Prostate gland (tissue), 2 donors: ENCODE data around the gene ZCCHC10. TPM values are rescaled to one million over a fixed set of nuclear protein-coding genes. Genes with fewer than 3 reads are reported as not detected.
"Not testable (repeated sequence)": the region's sequence is repeated elsewhere in the genome, so short reads cannot be mapped to it uniquely, and the experiment has no call there.

Experiments used
- DNase-seq: peaks from one replicate; pipeline ENCODE4 v3.0.0-alpha.2; 2019; ENCODE audit warnings: low spot score
- H3K27ac ChIP-seq, 2 donors: fragments of 200-600 bp; sonication (generic); 2 replicates each; pipeline ENCODE4 v1.5.1; 2017 to 2019
- H3K27me3 ChIP-seq: fragments of 200-600 bp; sonication (generic); replicated peaks from 2 replicates; pipeline ENCODE4 v1.5.1; 2019; ENCODE audit not compliant: insufficient read depth
- H3K36me3 ChIP-seq, 2 donors: fragments of 200-600 bp; sonication (generic); 1 replicate in 1 of 2; 2 replicates in 1 of 2; pipeline versions ENCODE4 v1.5.1 to v1.8.1; 2017 to 2019
- H3K4me1 ChIP-seq: fragments of 200-600 bp; sonication (generic); replicated peaks from 2 replicates; pipeline ENCODE4 v1.5.1; 2019
- H3K4me3 ChIP-seq, 2 donors: fragments of 200-600 bp; sonication (generic); 2 replicates each; pipeline ENCODE4 v1.5.1; 2017 to 2019
- H3K9me3 ChIP-seq: fragments of 200-600 bp; sonication (generic); 2 replicates; pipeline ENCODE4 v1.5.1; 2017
- CTCF ChIP-seq, 4 experiments: fragments of 200-600 bp in 2 of 4; fragments of 450-650 bp in 2 of 4; sonication (generic) in 2 of 4; IDR thresholded peaks; 1 replicate in 3 of 4; 2 replicates in 1 of 4; pipeline ENCODE4 v1.5.1; 2016 to 2019; ENCODE audit warnings: antibody characterized with exemption in 4 of 4, mild to moderate bottlenecking in 2 of 4, moderate library complexity in 2 of 4
- POLR2A ChIP-seq: fragments of 450-650 bp; IDR thresholded peaks from one replicate; pipeline ENCODE4 v1.6.1; 2016; ENCODE audit warnings: antibody characterized with exemption, mild to moderate bottlenecking
- POLR2AphosphoS5 ChIP-seq: sonication (generic); formaldehyde crosslinking; IDR thresholded peaks from one replicate; pipeline ENCODE4 v1.6.1; 2017; ENCODE audit warnings: antibody characterized with exemption
- WGBS: methylation state at CpG from one replicate; pipeline ENCODE4 v1.1.5; 2018; 5-methylcytosine and 5-hydroxymethylcytosine counted together
- intact Hi-C: fragments of 100-400 bp; cut with DNase I; formaldehyde crosslinking; loops from one replicate; pipeline ENCODE4 v1.14.2; 2022
- total RNA-seq, 2 donors: library from RNA; depleted of rRNA; stranded (reverse); fragments of >200 nt; gene quantifications; one replicate each; pipeline ENCODE4 v1.1.0, GENCODE V29; 2016

The ZCCHC10 gene
- total RNA-seq, 2 donors from 2014 or later, result 7.8 to 10.5 TPM

DNA sequence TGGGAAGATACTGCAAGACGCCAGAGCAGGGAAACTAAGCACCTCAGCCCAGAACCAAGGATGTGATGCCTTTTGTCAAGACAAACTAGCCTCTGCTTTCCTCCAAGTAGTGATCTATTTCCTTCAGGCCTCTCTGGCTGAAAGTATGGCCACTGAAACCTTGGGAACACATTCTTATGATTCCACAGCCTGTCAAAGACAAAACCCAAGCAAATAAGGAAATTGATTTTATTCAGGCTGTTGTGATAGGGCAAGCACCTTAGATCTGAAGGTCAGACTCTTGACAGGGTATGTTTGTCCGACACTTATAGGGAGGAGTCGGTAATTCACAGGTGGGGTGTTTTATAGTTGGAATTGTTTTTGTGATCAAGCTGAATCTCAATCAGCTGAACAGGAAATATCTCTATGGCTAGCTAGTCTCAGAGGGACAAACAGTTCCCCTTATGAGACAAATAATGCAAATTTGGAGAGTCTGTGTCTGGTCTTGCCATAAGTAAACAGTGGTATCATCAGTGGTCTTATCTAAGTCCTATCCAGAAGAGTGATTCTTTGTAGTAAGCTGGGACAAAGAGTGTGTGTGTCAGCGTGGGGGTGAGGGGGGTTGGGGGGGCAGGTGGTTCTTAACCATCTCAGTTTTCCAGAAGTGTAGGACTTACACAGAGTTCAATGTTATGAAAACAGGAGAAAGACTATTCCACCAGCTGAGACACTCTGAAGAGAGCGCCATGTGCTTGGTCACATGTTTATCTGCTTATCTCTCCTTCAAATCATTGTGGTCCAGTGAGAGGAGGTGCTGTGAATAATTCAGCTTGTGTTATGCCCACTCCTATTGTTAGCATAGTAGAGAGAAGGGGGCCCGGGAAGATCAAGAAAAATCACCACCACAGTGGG is 6.7 kb upstream of the ZCCHC10 start:
- 44% methylated on average over 6 of the region's 6 CpGs for WGBS
- DNase-seq, result no peak
- intact Hi-C loops, result no loop called here
- H3K4me1 ChIP-seq, result no peaks in the 10 kb centered on the region
- no peak overlapping the region for H3K27ac ChIP-seq
- no peak for TF ChIP-seq CTCF (IDR thresholded peaks at IDR 0.05)
- TF ChIP-seq POLR2AphosphoS5, result no peak
- no peak for TF ChIP-seq POLR2A
- H3K27me3 ChIP-seq, result no peaks in the 10 kb centered on the region
- no peak overlapping the region for H3K4me3 ChIP-seq
- no peaks in the 10 kb centered on the region for H3K36me3 ChIP-seq
- no peaks in the 10 kb centered on the region for H3K9me3 ChIP-seq

DNA sequence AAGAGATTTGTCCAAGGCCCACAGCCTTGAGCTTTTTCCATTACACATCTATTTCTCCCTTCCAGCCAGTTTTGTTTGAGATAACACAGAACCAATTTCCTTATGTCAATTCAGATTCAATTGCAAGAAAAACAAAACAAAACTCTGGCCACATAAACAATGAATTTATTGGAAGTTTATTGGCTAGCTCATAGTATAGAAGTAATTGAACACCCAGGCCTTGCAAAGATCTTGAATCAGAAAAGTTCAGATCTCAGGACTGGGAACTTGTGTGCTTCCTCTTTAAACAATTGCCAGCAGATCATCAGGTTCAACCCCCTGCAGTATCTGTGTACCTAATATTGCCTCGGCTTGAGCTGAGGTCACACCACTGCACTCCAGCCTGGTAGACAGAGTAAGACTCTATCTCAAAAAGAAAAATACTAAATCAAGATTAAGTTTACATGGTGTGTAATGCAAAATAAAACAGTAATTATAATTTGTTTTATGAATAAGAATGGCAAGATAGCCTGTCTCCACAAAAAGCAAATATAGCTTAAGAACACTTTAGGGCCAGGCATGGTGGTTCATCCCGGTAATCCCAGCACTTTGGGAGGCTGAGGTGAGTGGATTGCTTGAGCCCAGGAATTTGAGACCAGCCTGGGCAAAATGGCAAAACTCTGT is 4.1 kb upstream of the ZCCHC10 start:
- intact Hi-C loops, result no loop called here
- Histone ChIP-seq H3K9me3 (no peaks in the 10 kb centered on the region), H3K4me3 (no peak overlapping the region), H3K27ac (no peak overlapping the region), H3K36me3 (no peaks in the 10 kb centered on the region), H3K27me3 (no peaks in the 10 kb centered on the region), H3K4me1 (peaks cover 3% of the 10 kb centered on the region)
- 62% methylated on average over 2 of the region's 2 CpGs for WGBS
- no peak for DNase-seq
- TF ChIP-seq POLR2A (no peak), POLR2AphosphoS5 (no peak), CTCF (IDR thresholded peaks at IDR 0.05) (no peak)

- DNase-seq, result no peak
- no peaks in the 10 kb centered on the region for H3K9me3 ChIP-seq
- no peak overlapping the region for H3K27ac ChIP-seq
- no peaks in the 10 kb centered on the region for H3K27me3 ChIP-seq
- 100% methylated on average over 1 of the region's 1 CpG for WGBS
- H3K4me3 ChIP-seq, result no peak overlapping the region
- TF ChIP-seq POLR2A (no peak), CTCF (IDR thresholded peaks at IDR 0.05) (no peak), POLR2AphosphoS5 (no peak)
- intact Hi-C loops, result no loop called here
- H3K4me1 ChIP-seq, result peaks cover 3% of the 10 kb centered on the region
- no peaks in the 10 kb centered on the region for H3K36me3 ChIP-seq
Observed at GRCh38 chr5:133029416-133029815, 3.1 kb upstream of the ZCCHC10 start.

- no peak for DNase-seq
- TF ChIP-seq POLR2A (no peak), CTCF (IDR thresholded peaks at IDR 0.05) (no peak), POLR2AphosphoS5 (no peak)
- intact Hi-C loops, result no loop called here
- H3K27me3 ChIP-seq, result no peaks in the 10 kb centered on the region
- peak overlapping the region; percentile 74 to 94 for H3K4me3 ChIP-seq
- 7% methylated on average over 15 of the region's 15 CpGs for WGBS
- peak overlapping the region; percentile 88 to 97 for H3K27ac ChIP-seq
- peaks cover 3% of the 10 kb centered on the region for H3K4me1 ChIP-seq
- H3K9me3 ChIP-seq, result no peaks in the 10 kb centered on the region
- no peaks in the 10 kb centered on the region for H3K36me3 ChIP-seq
Observed at GRCh38 chr5:133026664-133027153, 360 bp upstream of the ZCCHC10 start.

- H3K4me3 ChIP-seq, intact Hi-C loops, H3K4me1 ChIP-seq, H3K36me3 ChIP-seq, H3K27me3 ChIP-seq, H3K9me3 ChIP-seq, DNase-seq, H3K27ac ChIP-seq: not testable (repeated sequence)
- 85% methylated on average over 7 of the region's 7 CpGs for WGBS
Observed at GRCh38 chr5:133019471-133019870, 6.9 kb downstream of the ZCCHC10 start.
